ENCODE measurements around the gene SIMC1. TPM values are rescaled to one million over a fixed set of nuclear protein-coding genes. Genes with fewer than 3 reads are reported as not detected.
"Not testable (repeated sequence)": the region's sequence is repeated elsewhere in the genome, so short reads cannot be mapped to it uniquely, and the experiment has no call there.

SIMC1 gene
- total RNA-seq, 1 donor from 2014 or later, result 19.7 TPM

DNA sequence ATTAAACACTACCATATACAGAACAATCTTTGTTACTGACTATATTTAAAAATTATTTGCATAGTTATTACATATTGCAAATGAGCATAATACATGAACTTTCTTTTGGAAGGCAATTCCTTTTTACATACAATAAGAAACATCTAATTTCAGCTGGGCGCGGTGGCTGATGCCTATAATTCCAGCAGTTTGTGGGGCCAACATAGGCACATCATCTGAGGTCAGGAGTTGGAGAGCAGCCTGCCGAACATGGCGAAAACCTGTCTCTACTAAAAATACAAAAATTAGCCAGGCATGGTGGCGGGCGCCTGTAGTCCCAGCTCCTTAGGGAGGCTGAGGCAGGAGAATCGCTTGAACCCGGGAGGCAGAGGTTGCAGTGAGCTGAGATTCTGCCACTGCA, 36.4 kb upstream of the SIMC1 start:
- Mint-ChIP-seq H3K4me3 (ENCODE audit: unreplicated experiment) (no peak overlapping the region), H3K36me3 (ENCODE audit: unreplicated experiment) (no peaks in the 10 kb centered on the region), H3K27me3 (ENCODE audit: unreplicated experiment) (peaks cover 18% of the 10 kb centered on the region), H3K9me3 (ENCODE audit: unreplicated experiment) (no peaks in the 10 kb centered on the region), H3K4me1 (ENCODE audit: unreplicated experiment) (peaks cover 2% of the 10 kb centered on the region), H3K27ac (ENCODE audit: unreplicated experiment) (no peak overlapping the region)
- DNase-seq (ENCODE audit: extremely low spot score, unreplicated experiment), result peak; percentile 34
- TF ChIP-seq CTCF (IDR thresholded peaks at IDR 0.05), result no peak

- Mint-ChIP-seq H3K36me3 (ENCODE audit: unreplicated experiment) (no peaks in the 10 kb centered on the region), H3K4me3 (ENCODE audit: unreplicated experiment) (no peak overlapping the region), H3K4me1 (ENCODE audit: unreplicated experiment) (peaks cover 2% of the 10 kb centered on the region), H3K9me3 (ENCODE audit: unreplicated experiment) (no peaks in the 10 kb centered on the region), H3K27ac (ENCODE audit: unreplicated experiment) (no peak overlapping the region), H3K27me3 (ENCODE audit: unreplicated experiment) (peaks cover 18% of the 10 kb centered on the region)
- peak; percentile 30 for DNase-seq (ENCODE audit: extremely low spot score, unreplicated experiment)
- no peak for TF ChIP-seq CTCF (IDR thresholded peaks at IDR 0.05)
These were observed 35.1 kb upstream of the SIMC1 start for GRCh38 chr5:176203086-176203485.

DNA sequence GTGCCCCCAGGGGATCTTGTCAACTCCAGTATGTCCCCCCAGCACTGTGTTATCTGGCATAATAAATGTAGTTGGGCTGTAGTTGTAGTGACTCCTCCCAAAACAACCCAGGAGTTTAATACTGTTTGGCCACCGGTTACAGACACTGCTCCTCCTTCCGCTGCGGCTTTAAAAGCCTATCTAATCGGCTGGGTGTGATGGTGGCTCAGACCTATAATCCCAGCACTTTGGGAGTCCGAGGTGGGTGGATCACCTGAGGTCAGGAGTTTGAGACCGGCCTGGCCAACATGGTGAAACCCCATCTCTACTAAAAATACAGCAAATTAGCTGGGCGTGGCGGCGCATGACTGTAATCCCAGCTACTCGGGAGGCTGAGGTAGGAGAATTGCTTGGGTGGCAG, 34.7 kb upstream of the SIMC1 start:
- not testable (repeated sequence) for H3K4me1 Mint-ChIP-seq (ENCODE audit: unreplicated experiment); H3K36me3 Mint-ChIP-seq (ENCODE audit: unreplicated experiment); H3K9me3 Mint-ChIP-seq (ENCODE audit: unreplicated experiment); H3K4me3 Mint-ChIP-seq (ENCODE audit: unreplicated experiment); H3K27ac Mint-ChIP-seq (ENCODE audit: unreplicated experiment)
- peak; percentile 32 for DNase-seq (ENCODE audit: extremely low spot score, unreplicated experiment)
- H3K27me3 Mint-ChIP-seq (ENCODE audit: unreplicated experiment), result peaks cover 18% of the 10 kb centered on the region

DNA sequence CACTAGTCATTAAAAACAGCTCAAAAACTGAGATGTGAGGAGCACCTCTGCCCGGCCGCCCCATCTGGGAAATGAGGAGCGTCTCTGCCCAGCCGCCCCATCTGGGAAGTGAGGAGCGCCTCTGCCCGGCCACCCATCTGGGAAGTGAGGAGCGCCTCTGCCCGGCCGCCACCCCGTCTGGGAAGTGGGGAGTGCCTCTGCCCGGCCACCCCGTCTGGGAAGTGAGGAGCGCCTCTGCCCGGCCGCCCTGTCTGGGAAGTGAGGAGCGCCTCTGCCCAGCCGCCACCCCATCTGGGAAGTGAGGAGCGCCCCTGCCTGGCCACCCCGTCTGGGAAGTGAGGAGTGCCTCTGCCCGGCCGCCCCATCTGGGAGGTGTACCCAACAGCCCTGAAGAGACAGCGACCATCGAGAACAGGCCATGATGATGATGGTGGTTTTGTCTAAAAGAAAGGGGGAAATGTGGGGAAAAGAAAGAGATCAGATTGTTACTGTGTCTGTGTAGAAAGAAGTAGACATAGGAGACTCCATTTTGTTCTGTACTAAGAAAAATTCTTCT, 23.7 kb upstream of the SIMC1 start:
- H3K27me3 Mint-ChIP-seq (ENCODE audit: unreplicated experiment), result peaks cover 13% of the 10 kb centered on the region
- H3K4me1 Mint-ChIP-seq (ENCODE audit: unreplicated experiment); H3K27ac Mint-ChIP-seq (ENCODE audit: unreplicated experiment); H3K36me3 Mint-ChIP-seq (ENCODE audit: unreplicated experiment); H3K9me3 Mint-ChIP-seq (ENCODE audit: unreplicated experiment); H3K4me3 Mint-ChIP-seq (ENCODE audit: unreplicated experiment): not testable (repeated sequence)
- DNase-seq (ENCODE audit: extremely low spot score, unreplicated experiment), result peak; percentile 72

GRCh38 chr5:176216393-176216916, 21.8 kb upstream of the SIMC1 start:
- not testable (repeated sequence) for H3K27ac Mint-ChIP-seq (ENCODE audit: unreplicated experiment); H3K4me3 Mint-ChIP-seq (ENCODE audit: unreplicated experiment); H3K4me1 Mint-ChIP-seq (ENCODE audit: unreplicated experiment); H3K36me3 Mint-ChIP-seq (ENCODE audit: unreplicated experiment); H3K9me3 Mint-ChIP-seq (ENCODE audit: unreplicated experiment)
- peak; percentile 42 for DNase-seq (ENCODE audit: extremely low spot score, unreplicated experiment)
- peaks cover 14% of the 10 kb centered on the region for H3K27me3 Mint-ChIP-seq (ENCODE audit: unreplicated experiment)

DNA sequence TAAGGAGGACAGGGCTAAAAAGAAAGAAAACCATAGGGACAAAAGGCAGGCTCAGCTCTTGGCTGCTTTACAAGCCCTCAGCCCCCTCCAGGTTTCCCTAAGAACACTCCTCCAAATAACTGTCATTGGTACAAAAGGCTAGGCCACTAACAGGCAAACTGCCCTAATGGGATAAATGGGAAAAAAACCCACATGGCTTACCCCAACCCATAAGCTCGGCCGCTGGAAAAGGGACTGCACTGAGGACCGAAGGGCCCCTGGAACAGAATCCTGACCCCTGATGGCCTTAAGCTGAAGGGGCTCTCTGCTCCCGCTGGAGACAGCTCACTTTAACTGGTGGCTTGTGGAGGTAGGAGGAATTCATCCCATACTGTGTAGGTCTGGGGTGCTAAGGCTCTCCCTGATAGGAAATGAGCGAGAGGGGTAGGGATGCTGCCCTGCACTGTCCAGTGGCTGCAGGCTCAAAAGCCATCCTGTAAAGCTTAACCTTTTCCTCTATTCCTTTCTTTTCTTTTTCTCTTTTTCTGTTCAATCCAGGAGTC, 21.0 kb upstream of the SIMC1 start:
- H3K27ac Mint-ChIP-seq (ENCODE audit: unreplicated experiment); H3K4me1 Mint-ChIP-seq (ENCODE audit: unreplicated experiment); H3K36me3 Mint-ChIP-seq (ENCODE audit: unreplicated experiment); H3K9me3 Mint-ChIP-seq (ENCODE audit: unreplicated experiment); H3K4me3 Mint-ChIP-seq (ENCODE audit: unreplicated experiment): not testable (repeated sequence)
- H3K27me3 Mint-ChIP-seq (ENCODE audit: unreplicated experiment), result peaks cover 14% of the 10 kb centered on the region
- DNase-seq (ENCODE audit: extremely low spot score, unreplicated experiment), result peak; percentile 51

GRCh38 chr5:176217764-176218163, 20.5 kb upstream of the SIMC1 start:
- H3K9me3 Mint-ChIP-seq (ENCODE audit: unreplicated experiment); H3K4me1 Mint-ChIP-seq (ENCODE audit: unreplicated experiment); H3K27ac Mint-ChIP-seq (ENCODE audit: unreplicated experiment); H3K4me3 Mint-ChIP-seq (ENCODE audit: unreplicated experiment); DNase-seq (ENCODE audit: extremely low spot score, unreplicated experiment); H3K36me3 Mint-ChIP-seq (ENCODE audit: unreplicated experiment): not testable (repeated sequence)
- peaks cover 12% of the 10 kb centered on the region for H3K27me3 Mint-ChIP-seq (ENCODE audit: unreplicated experiment)

- H3K4me1 Mint-ChIP-seq (ENCODE audit: unreplicated experiment); H3K4me3 Mint-ChIP-seq (ENCODE audit: unreplicated experiment); H3K9me3 Mint-ChIP-seq (ENCODE audit: unreplicated experiment); DNase-seq (ENCODE audit: extremely low spot score, unreplicated experiment); H3K27ac Mint-ChIP-seq (ENCODE audit: unreplicated experiment); H3K36me3 Mint-ChIP-seq (ENCODE audit: unreplicated experiment): not testable (repeated sequence)
- H3K27me3 Mint-ChIP-seq (ENCODE audit: unreplicated experiment), result peaks cover 12% of the 10 kb centered on the region
These were observed 16.2 kb upstream of the SIMC1 start for GRCh38 chr5:176222006-176222405.

DNA sequence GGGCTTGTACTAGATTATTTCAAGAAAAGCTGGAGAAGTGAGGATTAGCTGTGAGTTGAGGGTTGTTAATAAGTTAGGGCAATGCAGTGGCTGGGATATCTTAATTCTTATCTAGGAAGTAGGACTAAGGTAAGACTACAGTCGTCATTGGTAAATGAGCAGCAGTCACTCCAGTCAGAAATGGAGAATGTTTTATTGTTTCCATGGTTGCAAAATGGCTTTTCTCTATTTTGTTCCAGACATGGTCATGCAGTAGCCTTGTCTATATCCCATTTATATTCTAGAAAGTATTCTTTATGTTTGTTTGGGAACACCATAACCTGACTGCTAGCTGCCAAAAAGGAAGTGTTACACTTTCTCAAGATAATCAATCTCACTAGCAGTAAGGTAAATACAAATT, 9.9 kb upstream of the SIMC1 start:
- DNase-seq (ENCODE audit: extremely low spot score, unreplicated experiment); H3K27ac Mint-ChIP-seq (ENCODE audit: unreplicated experiment); H3K4me3 Mint-ChIP-seq (ENCODE audit: unreplicated experiment); H3K9me3 Mint-ChIP-seq (ENCODE audit: unreplicated experiment); H3K4me1 Mint-ChIP-seq (ENCODE audit: unreplicated experiment); H3K36me3 Mint-ChIP-seq (ENCODE audit: unreplicated experiment): not testable (repeated sequence)
- H3K27me3 Mint-ChIP-seq (ENCODE audit: unreplicated experiment), result peaks cover 18% of the 10 kb centered on the region

DNA sequence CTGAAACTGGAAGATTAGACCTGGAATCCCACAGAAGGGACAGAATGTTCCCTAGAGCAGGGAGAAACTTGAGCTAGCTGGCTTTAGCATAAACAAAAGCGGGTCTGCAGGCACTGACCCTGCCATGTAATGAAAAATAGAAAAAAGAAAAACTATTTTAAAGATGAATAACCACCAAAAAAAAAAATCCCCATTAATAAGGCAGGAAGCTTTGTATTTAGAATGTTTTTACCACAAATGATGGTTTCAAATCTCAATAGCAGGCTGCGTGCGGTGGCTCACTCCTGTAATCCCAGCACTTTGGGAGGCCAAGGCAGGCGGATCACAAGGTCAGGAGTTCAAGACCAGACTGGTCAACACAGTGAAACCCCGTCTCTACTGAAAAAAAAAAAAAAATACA, 5.0 kb upstream of the SIMC1 start:
- H3K27ac Mint-ChIP-seq (ENCODE audit: unreplicated experiment), result peak overlapping the region; percentile 50

More for the DNA sequence above, 5.0 kb upstream of the SIMC1 start:
- H3K36me3 Mint-ChIP-seq (ENCODE audit: unreplicated experiment); H3K4me3 Mint-ChIP-seq (ENCODE audit: unreplicated experiment); H3K9me3 Mint-ChIP-seq (ENCODE audit: unreplicated experiment); DNase-seq (ENCODE audit: extremely low spot score, unreplicated experiment): not testable (repeated sequence)
- peaks cover 11% of the 10 kb centered on the region for H3K27me3 Mint-ChIP-seq (ENCODE audit: unreplicated experiment)
- peaks cover 11% of the 10 kb centered on the region for H3K4me1 Mint-ChIP-seq (ENCODE audit: unreplicated experiment)

All from osteocyte (in vitro differentiated cells).